ENCODE measurements around the gene TRIM50. TPM values are rescaled to one million over a fixed set of nuclear protein-coding genes. Genes with fewer than 3 reads are reported as not detected.

The TRIM50 gene
- total and polyA plus RNA-seq, 2 experiments from 2014 or later = 0.10 TPM; not detected in 1

GRCh38 chr7:73354196-73354595 lies 26.3 kb upstream of the TRIM50 start (continued):
- TF ChIP-seq ZNF462 (CRISPR knock-in tag; IDR thresholded peaks at IDR 0.05) (no peak), NANOG (IDR thresholded peaks at IDR 0.05; ENCODE audit: borderline replicate concordance) (no peak), ZNF114 (CRISPR knock-in tag; IDR thresholded peaks at IDR 0.05) (no peak), STAT1 (IDR thresholded peaks at IDR 0.05; ENCODE audit: unreplicated experiment) (no peak), ZNF331 (CRISPR knock-in tag; IDR thresholded peaks at IDR 0.05; ENCODE audit: low read depth) (no peak), ETS1 (IDR thresholded peaks at IDR 0.05) (no peak), CREB1 (CRISPR knock-in tag; IDR thresholded peaks at IDR 0.05; ENCODE audit: low read depth) (no peak)

GRCh38 chr7:73353243-73353642 lies 25.4 kb upstream of the TRIM50 start:
- Histone ChIP-seq H3K36me3 (ENCODE audit: insufficient read depth) (no peaks in the 10 kb centered on the region), H3K9me2 (ENCODE audit: insufficient read depth) (no peaks in the 10 kb centered on the region), H3K4me1 (ENCODE audit: insufficient read depth) (no peaks in the 10 kb centered on the region), H3K4me2 (no peak overlapping the region), H3K79me2 (replicated peaks; ENCODE audit: insufficient read depth) (no peaks in the 10 kb centered on the region), H3F3A (replicated peaks; ENCODE audit: low read depth) (no peaks in the 10 kb centered on the region), H3K27me3 (ENCODE audit: insufficient read depth) (no peaks in the 10 kb centered on the region), H2AFZ (no peak overlapping the region), H3K4me3 (no peak overlapping the region), H3K27ac (ENCODE audit: low read depth) (no peak overlapping the region), H4K20me1 (replicated peaks; ENCODE audit: insufficient read depth) (no peaks in the 10 kb centered on the region)
- Mint-ChIP-seq H3K36me3 (ENCODE audit: low read depth) (peaks cover 3% of the 10 kb centered on the region; the same call in 2 of the 3 replicates), H3K4me3 (no peak overlapping the region), H3K27ac (no peak overlapping the region), H3K9me3 (peaks cover 8% of the 10 kb centered on the region), H3K27me3 (ENCODE audit: insufficient read depth, low read depth, poor library complexity) (peaks cover 7% of the 10 kb centered on the region), H3K4me1 (peaks cover 14% of the 10 kb centered on the region)
- DNase-seq (ENCODE audit: low spot score) = no peak
- no peak for ATAC-seq
- no peak for TF ChIP-seq ZNF114 (CRISPR knock-in tag; IDR thresholded peaks at IDR 0.05)
- no peak for TF ChIP-seq ZNF331 (CRISPR knock-in tag; IDR thresholded peaks at IDR 0.05; ENCODE audit: low read depth)
- TF ChIP-seq POLR2AphosphoS5 (IDR thresholded peaks at IDR 0.05; ENCODE audit: low read depth) = no peak
- TF ChIP-seq EZH2phosphoT487 (IDR thresholded peaks at IDR 0.05; ENCODE audit: unreplicated experiment) = no peak
- TF ChIP-seq STAT1 (IDR thresholded peaks at IDR 0.05; ENCODE audit: unreplicated experiment) = no peak
- no peak for TF ChIP-seq CTCF (conservative IDR thresholded peaks at IDR 0.05; ENCODE audit: low read depth in 2 of 2)
- no peak for TF ChIP-seq CREB1 (CRISPR knock-in tag; IDR thresholded peaks at IDR 0.05; ENCODE audit: low read depth)
- no peak for TF ChIP-seq EZH2 (IDR thresholded peaks at IDR 0.05; ENCODE audit: low read depth, unreplicated experiment)
- no peak for TF ChIP-seq JUNB (IDR thresholded peaks at IDR 0.05; ENCODE audit: unreplicated experiment)
- no peak for TF ChIP-seq REST (IDR thresholded peaks at IDR 0.05; ENCODE audit: unreplicated experiment)

All from GM23338 (cell line).